Activated gamma-delta T cell treated with Interleukin-2 at 50 U/mL for 16 hours (primary cell): ENCODE measurements around the gene SLC39A13.

Experiments used
- DNase-seq: peaks from one replicate; pipeline ENCODE4 v3.0.0-alpha.2; 2020

The SLC39A13 gene

GRCh38 chr11:47407746-47408590, at the start of gene SLC39A13:
TSS of gene SLC39A13 (plus strand) at chr11:47408590. CDS start at chr11:47410095, 1,505 bp downstream.
- DNase-seq, result peak; percentile 90

GRCh38 chr11:47358731-47359051, 49.7 kb upstream of the SLC39A13 start:
- DNase-seq, result no peak

GRCh38 chr11:47359162-47359561, 49.2 kb upstream of the SLC39A13 start:
- no peak for DNase-seq

GRCh38 chr11:47359586-47359985, 48.8 kb upstream of the SLC39A13 start:
- no peak for DNase-seq

- DNase-seq, result no peak
Measured at GRCh38 chr11:47360341-47360740, 48.0 kb upstream of the SLC39A13 start.

GRCh38 chr11:47361419-47361818, 47.0 kb upstream of the SLC39A13 start:
- no peak for DNase-seq

GRCh38 chr11:47366020-47366490, 42.3 kb upstream of the SLC39A13 start:
- no peak for DNase-seq

- DNase-seq, result no peak
Measured at GRCh38 chr11:47369676-47370075, 38.7 kb upstream of the SLC39A13 start.

GRCh38 chr11:47372422-47372821, 36.0 kb upstream of the SLC39A13 start:
- no peak for DNase-seq

GRCh38 chr11:47373876-47374719, 34.3 kb upstream of the SLC39A13 start:
- DNase-seq, result peak; percentile 89

- DNase-seq, result no peak
Measured at GRCh38 chr11:47374720-47375019, 33.7 kb upstream of the SLC39A13 start.

- no peak for DNase-seq
Measured at GRCh38 chr11:47375020-47375419, 33.4 kb upstream of the SLC39A13 start.

- no peak for DNase-seq
Measured at GRCh38 chr11:47375546-47376085, 32.8 kb upstream of the SLC39A13 start.

- DNase-seq, result no peak
Measured at GRCh38 chr11:47376107-47376524, 32.3 kb upstream of the SLC39A13 start.

GRCh38 chr11:47376525-47377371, 31.6 kb upstream of the SLC39A13 start:
- DNase-seq, result no peak

- no peak for DNase-seq
Measured at GRCh38 chr11:47377571-47378009, 30.8 kb upstream of the SLC39A13 start.

- no peak for DNase-seq
Measured at GRCh38 chr11:47378010-47378835, 30.2 kb upstream of the SLC39A13 start, which contains the start of gene SPI1. TSS of gene SPI1 (minus strand) at chr11:47378547. CDS start at chr11:47378353, 194 bp downstream.

- no peak for DNase-seq
Measured at GRCh38 chr11:47378836-47379170, 29.6 kb upstream of the SLC39A13 start.

GRCh38 chr11:47379317-47379716, 29.1 kb upstream of the SLC39A13 start:
- DNase-seq, result no peak

- no peak for DNase-seq
Measured at GRCh38 chr11:47380078-47380477, 28.3 kb upstream of the SLC39A13 start.

- DNase-seq, result no peak
Measured at GRCh38 chr11:47383071-47383470, 25.3 kb upstream of the SLC39A13 start.

- DNase-seq, result no peak
Measured at GRCh38 chr11:47384498-47384897, 23.9 kb upstream of the SLC39A13 start.
